NCI-H1105 (cell line): Measurements from ENCODE around the gene DNAJA3.
A peak's percentile ranks its signal among the peaks of the same experiment; 100 is the strongest.
"Not testable (repeated sequence)": the region's sequence is repeated elsewhere in the genome, so short reads cannot be mapped to it uniquely, and the experiment has no call there.

Experiments used
- DNase-seq: peaks from one replicate; lab custom pipeline; 2025; lab: John Stamatoyannopoulos, UW

Gene DNAJA3

GRCh38 chr16:4387781-4388180 is 37.9 kb upstream of the DNAJA3 start:
- no peak for DNase-seq

GRCh38 chr16:4388271-4389021 is 37.2 kb upstream of the DNAJA3 start:
- DNase-seq = no peak

DNA sequence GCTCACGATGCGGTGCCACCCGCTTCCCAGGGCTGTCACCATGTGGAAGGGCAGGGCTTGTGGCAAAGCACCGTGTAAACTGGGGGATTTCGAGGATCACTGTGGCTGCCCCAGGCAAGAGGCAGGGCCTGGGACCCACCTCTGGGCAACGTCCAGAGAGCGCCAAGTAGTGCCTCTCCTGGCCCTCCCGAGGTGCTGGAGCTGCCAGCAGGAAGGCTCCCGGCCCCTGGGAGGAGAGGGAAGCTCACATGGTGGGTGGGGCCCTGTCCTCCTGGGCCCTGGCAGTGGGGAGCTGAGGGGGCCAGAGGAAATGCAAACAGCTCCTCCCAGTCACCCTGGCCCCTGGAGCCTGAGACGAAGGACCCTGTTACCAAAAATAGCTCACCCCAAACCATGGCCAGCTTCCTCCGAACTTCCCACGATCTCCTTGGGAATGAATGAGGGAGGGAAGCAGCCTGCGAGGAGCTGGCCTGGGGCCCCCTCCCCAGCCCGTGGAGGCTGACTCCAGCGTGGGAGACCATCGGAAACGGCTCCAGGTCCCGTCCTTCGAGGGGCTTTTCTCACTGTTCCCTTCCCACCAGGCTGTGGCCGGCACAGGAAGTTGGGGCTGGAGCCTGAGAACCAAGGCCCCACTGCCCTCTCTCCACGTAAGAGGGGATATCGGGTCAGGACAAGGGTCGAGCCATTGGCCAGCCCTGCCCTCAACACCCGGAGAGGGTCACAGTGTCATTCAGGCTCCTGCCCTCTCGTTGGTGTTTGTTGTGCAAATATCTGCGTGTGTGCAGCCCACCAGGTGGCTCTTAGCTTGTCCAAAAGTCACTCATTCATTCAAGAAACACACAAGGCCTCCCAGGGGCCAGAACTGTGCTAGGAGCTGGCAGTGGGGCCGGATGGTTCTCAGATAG is 36.4 kb upstream of the DNAJA3 start:
- no peak for DNase-seq

DNA sequence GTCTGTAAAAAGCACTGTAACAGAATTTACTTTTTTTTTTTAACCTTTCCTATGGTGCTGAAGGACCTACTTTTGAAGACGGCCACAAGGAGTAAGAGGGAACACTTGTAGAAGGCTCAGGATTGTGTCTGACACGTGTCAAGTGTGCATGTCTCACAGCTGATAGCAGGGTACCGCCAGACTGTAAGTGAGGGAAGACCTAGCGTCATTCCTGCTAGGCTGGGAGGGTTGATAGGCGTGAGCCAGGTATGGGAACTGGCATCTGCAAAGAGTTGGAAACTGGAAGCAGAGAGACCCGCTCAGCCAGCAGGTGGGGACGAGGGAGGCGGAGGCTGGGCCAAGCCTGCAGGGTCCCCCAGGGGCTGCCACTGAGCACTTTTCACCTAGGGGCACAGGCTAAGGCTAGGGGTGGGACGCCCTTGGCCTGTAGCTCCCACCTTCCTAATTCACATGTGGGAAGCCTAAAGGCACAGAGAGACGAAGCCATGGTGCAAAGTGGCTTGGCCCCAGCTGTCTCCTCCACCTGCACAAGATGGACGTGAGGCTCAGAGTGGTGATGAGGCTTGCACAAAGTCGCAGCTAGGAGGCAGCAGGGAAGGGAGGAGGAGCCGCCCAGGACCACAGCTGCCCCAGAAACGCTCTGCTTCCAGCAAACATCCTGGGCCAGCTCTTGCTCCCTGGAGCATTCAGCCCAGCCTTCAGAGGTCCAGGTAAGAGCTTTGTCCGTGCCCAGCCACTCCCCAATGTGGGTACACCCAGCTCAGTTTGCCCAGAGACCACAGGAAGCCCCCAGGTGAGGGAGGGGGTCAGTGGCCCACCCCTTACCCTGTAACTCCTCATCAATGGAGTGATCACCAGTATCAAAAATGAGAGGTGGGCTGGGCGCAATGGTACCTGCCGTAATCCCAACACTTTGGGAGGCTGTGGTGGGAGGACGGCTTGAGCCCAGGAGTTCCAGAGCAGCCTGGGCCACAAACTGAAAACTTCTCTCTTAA is 35.1 kb upstream of the DNAJA3 start:
- no peak for DNase-seq

- no peak for DNase-seq
Observed at GRCh38 chr16:4391631-4392381, 33.9 kb upstream of the DNAJA3 start.

DNA sequence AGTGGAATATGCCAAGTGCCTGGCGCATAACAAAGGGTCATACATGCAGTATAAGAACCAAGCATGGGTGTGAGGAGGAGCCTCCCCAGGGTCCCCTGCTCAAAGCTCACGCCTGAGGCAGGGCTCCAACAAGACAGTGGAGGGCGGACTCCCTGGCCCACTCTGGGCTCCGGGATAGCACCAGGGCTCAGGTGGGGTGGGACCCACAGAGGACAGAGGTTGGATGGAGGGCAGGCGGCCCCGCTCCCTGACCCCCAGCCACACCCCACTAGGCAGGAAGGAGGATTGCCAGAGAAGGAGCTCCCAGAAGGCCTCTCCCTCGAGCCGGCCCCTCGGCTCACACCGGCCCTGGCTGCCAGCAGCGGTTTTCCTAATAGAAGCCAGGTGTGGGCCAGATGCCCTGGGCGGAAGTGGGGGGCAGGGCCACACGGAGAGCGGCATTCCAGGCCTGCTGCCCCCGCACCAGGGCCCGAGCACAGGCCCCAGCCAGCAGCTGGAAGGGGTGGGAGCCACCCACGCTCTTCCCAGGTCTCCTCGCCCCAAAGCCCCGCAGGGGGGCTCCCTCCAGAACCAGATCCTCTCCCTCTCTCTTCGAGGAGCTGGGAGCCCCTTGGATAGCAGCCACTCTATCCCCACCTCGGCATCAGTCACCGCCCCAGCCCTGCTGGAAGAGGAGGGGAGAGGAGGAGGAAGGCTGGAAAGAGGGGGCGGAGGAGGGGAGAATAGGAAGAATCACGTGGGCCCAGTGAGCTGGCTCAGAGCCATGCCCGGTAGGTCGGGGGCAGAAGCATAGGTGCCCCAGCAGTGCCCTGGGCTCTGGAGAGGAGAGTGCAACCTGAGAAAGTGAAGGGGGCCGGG is 33.1 kb upstream of the DNAJA3 start:
- peak; percentile 70 for DNase-seq

- DNase-seq = no peak
Observed at GRCh38 chr16:4393240-4393600, 32.4 kb upstream of the DNAJA3 start.

DNA sequence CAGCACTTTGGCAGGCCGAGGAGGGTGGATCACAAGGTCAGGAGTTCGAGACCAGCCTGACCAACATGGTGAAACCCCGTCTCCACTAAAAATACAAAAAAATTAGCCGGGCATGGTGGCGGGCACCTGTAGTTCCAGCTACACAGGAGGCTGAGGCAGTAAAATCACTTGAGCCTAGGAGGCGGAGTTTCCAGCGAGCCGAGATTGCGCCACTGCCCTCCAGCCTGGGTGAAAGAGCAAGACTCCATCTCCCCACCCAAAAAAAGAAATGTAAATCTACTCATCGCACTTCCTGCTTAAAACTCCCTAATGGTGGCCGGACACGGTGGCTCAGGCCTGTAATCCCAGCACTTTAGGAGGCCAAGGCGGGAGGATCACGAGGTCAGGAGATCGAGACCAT is 31.8 kb upstream of the DNAJA3 start:
- not testable (repeated sequence) for DNase-seq

GRCh38 chr16:4395055-4395726 is 30.5 kb upstream of the DNAJA3 start:
- DNase-seq = no peak

DNA sequence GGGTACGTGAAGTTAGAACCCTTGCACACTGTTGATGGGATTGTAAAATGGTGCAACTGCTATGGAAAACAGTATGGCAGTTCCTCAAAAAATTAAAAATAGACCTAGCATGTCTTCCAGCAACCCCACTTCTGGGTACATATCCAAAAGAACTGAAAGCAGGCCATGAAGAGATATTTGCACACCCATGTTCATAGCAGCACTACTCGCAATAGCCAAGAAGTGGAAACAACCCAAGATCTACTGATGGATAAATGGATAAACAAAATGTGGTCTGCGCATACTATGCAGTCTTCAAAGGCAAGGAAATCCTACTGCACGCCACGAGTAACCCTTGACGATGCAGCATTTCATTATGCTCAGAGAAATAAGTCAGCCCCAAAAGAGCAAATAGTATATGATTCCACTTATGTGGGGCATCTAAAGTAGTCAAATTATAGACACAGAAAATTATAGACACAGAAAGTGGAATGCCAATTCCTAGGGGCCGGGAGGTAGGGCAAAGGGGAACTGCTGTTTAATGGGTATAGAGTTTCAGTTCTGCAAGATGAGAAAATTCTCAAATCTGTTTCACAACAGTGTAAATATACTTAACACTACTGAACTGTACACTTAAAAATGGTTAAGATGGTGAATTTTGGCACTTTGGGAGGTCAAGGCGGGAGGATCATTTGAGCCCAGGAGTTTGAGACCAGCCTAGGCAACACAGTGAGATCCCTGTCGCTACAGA is 26.5 kb upstream of the DNAJA3 start:
- DNase-seq = no peak

DNA sequence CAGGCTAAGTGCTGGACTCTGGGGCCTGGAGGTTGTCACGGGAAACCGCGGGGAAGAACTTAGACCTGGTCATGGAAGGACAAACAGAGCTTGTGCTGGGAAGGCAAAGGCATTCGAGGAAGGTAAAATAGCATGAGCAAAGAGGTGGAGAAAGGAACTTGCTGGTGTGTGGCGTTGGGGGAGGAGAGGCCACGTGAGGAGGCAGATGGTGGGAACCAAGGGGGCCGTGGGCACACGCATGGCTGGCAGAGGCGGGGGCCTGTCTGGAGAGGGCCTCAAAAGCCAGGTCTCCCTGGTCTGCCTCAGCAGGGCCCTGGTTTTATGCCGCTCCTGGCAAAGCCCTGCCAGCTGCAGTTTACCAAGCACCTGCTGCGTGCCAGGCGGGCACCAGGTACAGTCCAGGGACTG is 24.6 kb upstream of the DNAJA3 start:
- no peak for DNase-seq

DNA sequence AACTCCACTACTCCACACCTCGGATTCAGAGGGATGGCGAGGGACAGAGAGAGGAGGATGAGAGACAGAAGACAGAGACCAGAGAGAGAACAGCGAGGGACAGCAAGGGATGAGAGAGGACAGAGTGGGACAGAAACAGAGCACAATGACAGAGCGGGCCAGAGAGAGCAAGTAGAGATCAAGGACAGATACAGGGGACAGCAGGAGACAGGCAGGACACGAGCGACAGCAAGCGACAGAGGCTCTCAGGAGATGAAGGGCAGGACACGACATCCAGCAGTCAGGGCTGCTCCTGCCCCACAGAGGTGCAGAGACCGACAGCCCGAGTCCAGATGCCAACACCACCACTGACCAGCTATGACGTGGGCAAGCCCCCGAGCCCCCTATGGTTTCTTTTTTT is 24.2 kb upstream of the DNAJA3 start:
- DNase-seq = no peak

DNA sequence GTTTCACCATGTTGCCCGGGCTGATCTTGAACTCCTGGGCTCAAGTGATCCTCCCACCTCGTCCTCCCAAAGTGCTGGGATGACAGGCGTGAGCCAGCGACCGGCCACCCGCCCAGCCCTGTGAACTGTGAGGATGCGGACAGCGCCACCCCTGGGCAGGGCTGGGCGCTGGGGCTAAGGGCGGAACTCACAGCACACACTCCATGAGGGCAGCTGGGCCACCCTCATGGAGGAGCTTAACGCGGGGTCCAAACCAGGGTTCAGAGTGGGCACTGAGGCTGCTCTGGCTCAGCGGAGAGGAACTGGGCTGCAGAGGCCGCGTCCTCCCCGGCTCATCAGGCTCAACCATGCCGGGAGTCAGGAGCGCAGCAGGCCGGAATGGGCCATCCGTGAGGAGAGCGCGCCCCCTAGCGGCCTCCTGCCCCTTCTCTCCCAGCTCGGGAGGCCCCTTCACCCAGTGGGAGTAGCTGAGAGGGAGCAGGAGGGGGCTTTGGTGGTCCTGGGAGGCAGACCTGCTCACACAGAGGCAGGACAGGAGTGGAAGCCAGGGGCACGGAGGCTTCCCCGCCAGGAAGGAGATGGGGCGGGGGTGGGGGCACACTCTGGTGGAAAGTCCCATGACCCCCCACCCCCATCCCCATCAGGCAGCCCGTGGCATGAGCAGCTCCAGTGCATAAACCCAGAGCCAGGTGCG is 23.1 kb upstream of the DNAJA3 start:
- DNase-seq = peak; percentile 44

- no peak for DNase-seq
Observed at GRCh38 chr16:4403133-4403949, 22.3 kb upstream of the DNAJA3 start.

DNA sequence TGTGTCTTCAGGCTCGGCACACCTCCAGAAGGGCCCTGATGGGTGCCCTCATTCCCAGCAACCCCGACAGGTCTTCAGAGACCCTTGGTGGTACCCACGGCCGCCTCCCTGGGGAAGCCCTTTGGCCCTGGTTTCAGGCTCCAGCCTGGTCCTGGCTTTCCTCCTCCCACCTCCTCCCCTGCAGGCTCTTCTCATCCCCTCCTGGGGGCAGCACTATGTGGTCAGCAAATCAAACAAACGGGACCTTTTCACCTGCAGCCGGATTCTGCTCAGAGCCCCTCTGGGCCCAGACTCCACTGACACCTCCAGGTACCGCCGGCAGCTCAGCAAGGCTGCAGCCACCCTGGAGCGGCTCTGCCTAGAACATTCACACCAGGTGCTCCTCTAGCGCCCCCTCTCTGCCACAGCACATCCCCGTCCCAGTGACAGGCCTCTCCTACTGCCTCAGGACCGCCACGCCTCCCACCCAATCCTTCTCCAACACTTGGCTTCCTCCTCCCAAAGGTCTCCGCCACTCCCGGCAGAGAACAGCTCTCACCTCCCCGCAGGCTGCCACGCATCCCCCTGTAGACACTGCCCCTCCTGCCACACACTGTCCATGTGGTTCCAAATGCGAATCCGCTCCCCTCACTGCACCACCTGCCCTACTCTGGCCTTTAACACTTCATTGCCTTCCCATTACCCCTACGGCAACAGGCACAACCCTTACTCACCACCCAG is 21.3 kb upstream of the DNAJA3 start:
- DNase-seq = no peak

GRCh38 chr16:4404967-4405696 is 20.5 kb upstream of the DNAJA3 start:
- DNase-seq = no peak
